Measurements from ENCODE around the gene C14orf93. TPM values are rescaled to one million over a fixed set of nuclear protein-coding genes. Genes with fewer than 3 reads are reported as not detected.

C14orf93 gene
- total RNA-seq, 1 experiment from 2014 or later, result 8.2 TPM

DNA sequence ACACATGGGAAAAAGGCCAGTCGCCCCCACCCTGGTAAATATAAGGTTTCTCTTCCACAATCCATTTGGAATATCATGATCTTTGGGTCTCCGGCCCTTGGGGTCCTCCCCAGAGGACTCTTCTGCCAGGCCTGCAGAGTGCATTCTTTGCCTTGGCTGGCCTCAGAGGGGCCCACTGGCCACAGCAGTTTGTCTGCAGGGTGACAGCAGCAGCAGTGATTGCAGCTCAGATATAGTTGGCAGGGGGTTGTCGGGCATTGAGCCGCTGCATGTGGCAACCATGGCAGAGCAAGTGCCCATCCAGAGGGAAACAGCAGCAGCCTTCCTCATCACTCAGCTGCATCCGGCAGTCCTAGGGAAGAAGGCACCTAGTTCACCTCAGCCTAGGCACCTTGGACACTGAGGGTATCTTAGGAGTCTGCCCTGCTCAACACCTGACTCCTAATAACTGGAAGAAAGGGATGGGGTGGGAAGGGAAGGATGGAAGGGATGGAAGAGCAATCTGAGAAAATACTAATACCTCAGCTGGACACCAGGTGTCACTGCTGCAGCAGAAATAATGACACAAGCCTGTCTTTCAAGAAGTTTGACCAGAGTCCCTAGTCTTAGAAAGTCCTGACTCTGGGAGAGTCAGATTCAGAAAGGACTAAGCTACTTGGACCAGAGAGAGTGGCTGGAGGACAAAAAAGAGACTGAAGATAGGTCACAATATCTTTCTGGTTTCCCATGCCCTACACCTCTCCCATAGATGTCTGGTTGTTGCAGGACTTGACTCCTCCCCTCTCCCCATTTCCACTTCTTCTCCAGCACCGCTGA, 36.5 kb downstream of the C14orf93 start:
- Histone ChIP-seq H2BK5ac (ENCODE audit: insufficient read length, low read length) (no peak overlapping the region), H2BK120ac (ENCODE audit: low read depth, low read length, poor library complexity, severe bottlenecking) (no peak overlapping the region), H2BK12ac (ENCODE audit: insufficient read length, low read depth, low read length) (no peak overlapping the region), H3K79me1 (ENCODE audit: insufficient read depth, low read depth, low read length, poor library complexity, severe bottlenecking) (no peaks in the 10 kb centered on the region), H2BK15ac (ENCODE audit: low read depth, low read length) (no peak overlapping the region), H4K5ac (ENCODE audit: insufficient read length, low read depth, low read length) (no peak overlapping the region), H3K27ac (ENCODE audit: insufficient read length, low read depth, low read length) (no peak overlapping the region), H3K79me2 (ENCODE audit: insufficient read depth, low read length) (no peaks in the 10 kb centered on the region), H3K9me3 (ENCODE audit: control insufficient read depth, low read depth, low read length) (no peaks in the 10 kb centered on the region), H3K4ac (ENCODE audit: low read depth, low read length) (no peak overlapping the region), H4K91ac (ENCODE audit: insufficient read length, low read depth, low read length) (no peak overlapping the region), H3K4me1 (ENCODE audit: insufficient read depth, low read length) (peaks cover 16% of the 10 kb centered on the region), H4K20me1 (ENCODE audit: control insufficient read depth, insufficient read depth, insufficient read length) (no peaks in the 10 kb centered on the region), H3K14ac (ENCODE audit: insufficient read depth, low read length) (no peak overlapping the region), H3K9ac (ENCODE audit: extremely low read depth, insufficient read length, low read length) (no peak overlapping the region), H3K18ac (ENCODE audit: insufficient read length, low read depth, low read length) (no peak overlapping the region), H4K8ac (replicated peaks; ENCODE audit: insufficient read length, low read depth, low read length) (no peak overlapping the region), H3K56ac (ENCODE audit: insufficient read length, low read depth, low read length) (no peak overlapping the region), H2BK20ac (ENCODE audit: low read depth, low read length, poor library complexity, severe bottlenecking) (no peak overlapping the region), H2AFZ (ENCODE audit: low read length) (no peak overlapping the region), H3K4me2 (ENCODE audit: insufficient read depth, insufficient read length, low read length) (no peak overlapping the region), H2AK5ac (ENCODE audit: insufficient read length, low read length) (no peak overlapping the region), H3T11ph (ENCODE audit: low read length) (no peak overlapping the region), H3K23me2 (ENCODE audit: insufficient read length, low read depth, low read length, poor library complexity, severe bottlenecking) (no peaks in the 10 kb centered on the region), H3K27me3 (ENCODE audit: insufficient read depth, low read length) (no peaks in the 10 kb centered on the region), H3K23ac (ENCODE audit: insufficient read length, low read depth, low read length) (no peak overlapping the region)
- H3K9me3 Mint-ChIP-seq, result no peaks in the 10 kb centered on the region
- WGBS (ENCODE audit: extremely low coverage, insufficient read length, low lambda C conversion rate), result no CpG with 5 or more reads among the region's 6 CpGs
- peak overlapping the region; percentile 68 to 91 (median 80); a peak in 5 of 7 replicates for H3K27ac Mint-ChIP-seq
- peak; percentile 56 for DNase-seq
- H3K36me3 Mint-ChIP-seq (ENCODE audit: insufficient read depth in 1 of 3, low read depth in 3 of 3), result peaks cover 36 to 84% (median 77%) of the 10 kb centered on the region in 3 experiments
- TF ChIP-seq, protein P1, sequence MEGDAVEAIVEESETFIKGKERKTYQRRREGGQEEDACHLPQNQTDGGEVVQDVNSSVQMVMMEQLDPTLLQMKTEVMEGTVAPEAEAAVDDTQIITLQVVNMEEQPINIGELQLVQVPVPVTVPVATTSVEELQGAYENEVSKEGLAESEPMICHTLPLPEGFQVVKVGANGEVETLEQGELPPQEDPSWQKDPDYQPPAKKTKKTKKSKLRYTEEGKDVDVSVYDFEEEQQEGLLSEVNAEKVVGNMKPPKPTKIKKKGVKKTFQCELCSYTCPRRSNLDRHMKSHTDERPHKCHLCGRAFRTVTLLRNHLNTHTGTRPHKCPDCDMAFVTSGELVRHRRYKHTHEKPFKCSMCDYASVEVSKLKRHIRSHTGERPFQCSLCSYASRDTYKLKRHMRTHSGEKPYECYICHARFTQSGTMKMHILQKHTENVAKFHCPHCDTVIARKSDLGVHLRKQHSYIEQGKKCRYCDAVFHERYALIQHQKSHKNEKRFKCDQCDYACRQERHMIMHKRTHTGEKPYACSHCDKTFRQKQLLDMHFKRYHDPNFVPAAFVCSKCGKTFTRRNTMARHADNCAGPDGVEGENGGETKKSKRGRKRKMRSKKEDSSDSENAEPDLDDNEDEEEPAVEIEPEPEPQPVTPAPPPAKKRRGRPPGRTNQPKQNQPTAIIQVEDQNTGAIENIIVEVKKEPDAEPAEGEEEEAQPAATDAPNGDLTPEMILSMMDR (conservative IDR thresholded peaks at IDR 0.05), result peak; percentile 77
- H3K4me3 Mint-ChIP-seq, result no peak overlapping the region; a peak in 1 of 5 replicates
- peaks cover 26 to 37% of the 10 kb centered on the region in 2 experiments for H3K4me1 Mint-ChIP-seq
- no peaks in the 10 kb centered on the region; the same call in none of the 2 replicates for H3K27me3 Mint-ChIP-seq (ENCODE audit: low read depth)

Data from H9 (cell line).